ENCODE results near the gene ITPR3.

GRCh38 chr6:33630014-33630413 is 8.9 kb downstream of the ITPR3 start:
- no peak for TF ChIP-seq CTCF (conservative IDR thresholded peaks at IDR 0.05)
- TF ChIP-seq ZFX (IDR thresholded peaks at IDR 0.05) = no peak

Measured in C4-2B (cell line).